Glomerular endothelial cell (primary cell): ENCODE measurements around the gene WIPF2. TPM values are rescaled to one million over a fixed set of nuclear protein-coding genes. Genes with fewer than 3 reads are reported as not detected.
"Not testable (repeated sequence)": the region's sequence is repeated elsewhere in the genome, so short reads cannot be mapped to it uniquely, and the experiment has no call there.

Experiments
- DNase-seq: peaks from one replicate; pipeline ENCODE4 v3.0.0-alpha.2; 2011; ENCODE audit warnings: low read depth, low spot score; ENCODE audit errors: extremely low read depth
- total RNA-seq: library from RNA; depleted of rRNA; stranded (reverse); fragments of >200 nt; gene quantifications from 2 replicates; pipeline ENCODE4 v1.2.3, GENCODE V29; 2015

WIPF2 gene
- total RNA-seq, 1 donor from 2014 or later = 17.3 TPM

GRCh38 chr17:40191237-40192208, 27.6 kb upstream of the WIPF2 start:
- DNase-seq = no peak

- no peak for DNase-seq
These were observed 26.1 kb upstream of the WIPF2 start for GRCh38 chr17:40192961-40193360.

GRCh38 chr17:40194821-40195220, 24.3 kb upstream of the WIPF2 start:
- no peak for DNase-seq

- DNase-seq = no peak
These were observed 21.6 kb upstream of the WIPF2 start for GRCh38 chr17:40197550-40197949.

- DNase-seq = not testable (repeated sequence)
These were observed 21.1 kb upstream of the WIPF2 start for GRCh38 chr17:40197965-40198456.

GRCh38 chr17:40198576-40198975, 20.5 kb upstream of the WIPF2 start:
- DNase-seq = no peak

- no peak for DNase-seq
These were observed 16.0 kb upstream of the WIPF2 start for GRCh38 chr17:40203131-40203530.

GRCh38 chr17:40206193-40206592, 12.9 kb upstream of the WIPF2 start:
- DNase-seq = not testable (repeated sequence)

GRCh38 chr17:40209404-40210093, 9.6 kb upstream of the WIPF2 start:
- DNase-seq = no peak

GRCh38 chr17:40213914-40214313, 5.2 kb upstream of the WIPF2 start:
- not testable (repeated sequence) for DNase-seq

- no peak for DNase-seq
These were observed 931 bp upstream of the WIPF2 start for GRCh38 chr17:40218006-40218739.

GRCh38 chr17:40219594-40220338, 662 bp downstream of the WIPF2 start:
- no peak for DNase-seq

GRCh38 chr17:40224718-40225550, 5.8 kb downstream of the WIPF2 start:
- DNase-seq = no peak

- DNase-seq = not testable (repeated sequence)
These were observed 10.0 kb downstream of the WIPF2 start for GRCh38 chr17:40229146-40229545.

- no peak for DNase-seq
These were observed 11.6 kb downstream of the WIPF2 start for GRCh38 chr17:40230670-40231069.

GRCh38 chr17:40231928-40232327, 12.8 kb downstream of the WIPF2 start:
- DNase-seq = not testable (repeated sequence)

GRCh38 chr17:40241252-40241834, 22.2 kb downstream of the WIPF2 start:
- no peak for DNase-seq

GRCh38 chr17:40242774-40243173, 23.7 kb downstream of the WIPF2 start:
- DNase-seq = no peak

- DNase-seq = no peak
These were observed 24.7 kb downstream of the WIPF2 start for GRCh38 chr17:40243761-40244160.
